Measurements from ENCODE around the gene NPAS3. TPM values are rescaled to one million over a fixed set of nuclear protein-coding genes. Genes with fewer than 3 reads are reported as not detected.

Gene NPAS3
- total and polyA plus RNA-seq, 2 donors (not counting 3 experiments of a cell fraction or from before 2014, with no cell fraction given) = 0.10 to 0.13 TPM

GRCh38 chr14:33647385-33647786 lies 708.7 kb downstream of the NPAS3 start:
- CTCF ChIA-PET = no interaction called here
- dilution Hi-C loops (cut with MboI; ENCODE audit: extremely low pct_ligation_motif_present, low sequenced_read_pairs) = no loop called here
- DNase-seq (ENCODE audit: low read depth, low spot score) = peak; percentile 85

More at GRCh38 chr14:33647385-33647786, 708.7 kb downstream of the NPAS3 start:
- H3K27me3 ChIP-seq (ENCODE audit: control insufficient read depth in 2 of 2, insufficient read depth in 2 of 2, low read length in 2 of 2) = no peaks in the 10 kb centered on the region
- no peaks in the 10 kb centered on the region for H3K9me1 ChIP-seq (replicated peaks; ENCODE audit: control insufficient read depth, extremely low read depth, insufficient read depth, low read length)
- no TSS peak for BruUV-seq (replicated peaks)
- no peak overlapping the region for H3K4me3 ChIP-seq (replicated peaks in 1 of 3; ENCODE audit: insufficient read depth in 1 of 3, low read depth in 1 of 3, low read length in 3 of 3)
- POLR2A ChIA-PET = no interaction called here
- H3K79me2 ChIP-seq (ENCODE audit: control insufficient read depth, insufficient read depth, low read length) = no peaks in the 10 kb centered on the region
- intact Hi-C loops (cut with micrococcal nuclease) = loop anchor here (1.0 to 2.0 kb wide), 5 partner anchors 8 to 173 kb away; no protein-coding TSS in a partner anchor
- H4K20me1 ChIP-seq (replicated peaks; ENCODE audit: control insufficient read depth, extremely low read depth, insufficient read depth, low read length) = no peaks in the 10 kb centered on the region
- TF ChIP-seq POLR2A (IDR thresholded peaks at IDR 0.05; ENCODE audit: low read depth, low read length) (no peak), FOS (IDR thresholded peaks at IDR 0.05; ENCODE audit: borderline replicate concordance, insufficient read depth, low read length) (peak; percentile 97), JUN (IDR thresholded peaks at IDR 0.05; ENCODE audit: borderline replicate concordance, insufficient read depth, insufficient read length, low read depth) (peak; percentile 83), MYC (IDR thresholded peaks at IDR 0.05; ENCODE audit: low read depth, low read length) (no peak), CTCF (IDR thresholded peaks at IDR 0.05; ENCODE audit: extremely low read depth in 1 of 2, insufficient read depth in 1 of 2, low read depth in 1 of 2, low read length in 2 of 2) (no peak), POLR2AphosphoS5 (IDR thresholded peaks at IDR 0.05; ENCODE audit: insufficient read depth, low read depth, low read length) (peak; percentile 51), EZH2 (IDR thresholded peaks at IDR 0.05; ENCODE audit: borderline replicate concordance, low read depth, low read length, severe bottlenecking) (no peak), MAX (IDR thresholded peaks at IDR 0.05; ENCODE audit: insufficient read depth, insufficient read length) (no peak), GATA2 (IDR thresholded peaks at IDR 0.05; ENCODE audit: insufficient read depth, insufficient read length, low read depth, low read length) (peak; percentile 43)
- H3K4me1 ChIP-seq (ENCODE audit: control insufficient read depth, extremely low read depth, insufficient read depth, low read length) = peaks cover 30% of the 10 kb centered on the region
- no peaks in the 10 kb centered on the region for H3K9me3 ChIP-seq (replicated peaks; ENCODE audit: control insufficient read depth, insufficient read depth, low read length)
- peak overlapping the region; percentile 43 for H2AFZ ChIP-seq (ENCODE audit: low read depth, low read length)
- H3K9ac ChIP-seq (replicated peaks; ENCODE audit: extremely low read depth, insufficient read depth, low read length) = peak overlapping the region; percentile 37
- peak overlapping the region; percentile 90 for H3K27ac ChIP-seq (ENCODE audit: insufficient read depth, low read depth, low read length)
- FAIRE-seq = peak; percentile 81
- no peaks in the 10 kb centered on the region for H3K36me3 ChIP-seq (ENCODE audit: control insufficient read depth in 2 of 2, extremely low read depth in 1 of 2, insufficient read depth in 2 of 2, low read length in 2 of 2)
- peak overlapping the region; percentile 53 for H3K4me2 ChIP-seq (ENCODE audit: insufficient read depth, low read length)

Data from endothelial cell of umbilical vein (primary cell).